HUES48 (cell line): ENCODE results near the gene CALHM5.
A peak's percentile ranks its signal among the peaks of the same experiment; 100 is the strongest.

Experiments used
- H3K27ac ChIP-seq: one replicate; pipeline ENCODE4 v1.7.0; 2013; ENCODE audit warnings: low read depth, low read length, inconsistent platforms
- H3K27me3 ChIP-seq: 2 replicates; pipeline ENCODE4 v1.6.1; 2013; ENCODE audit warnings: mild to moderate bottlenecking, low read length; ENCODE audit not compliant: control insufficient read depth, insufficient read depth
- H3K36me3 ChIP-seq: 2 replicates; pipeline ENCODE4 v1.6.1; 2013; ENCODE audit warnings: low read length; ENCODE audit not compliant: control insufficient read depth, insufficient read depth
- H3K4me1 ChIP-seq: 2 replicates; pipeline ENCODE4 v1.6.1; 2013; ENCODE audit warnings: mild to moderate bottlenecking, low read length; ENCODE audit not compliant: control insufficient read depth, insufficient read depth
- H3K4me3 ChIP-seq: 2 replicates; pipeline ENCODE4 v1.5.1; 2013; ENCODE audit warnings: mild to moderate bottlenecking, low read depth, low read length
- H3K9ac ChIP-seq: 2 replicates; pipeline ENCODE4 v1.6.1; 2013; ENCODE audit warnings: mild to moderate bottlenecking, low read depth, low read length, moderate library complexity
- H3K9me3 ChIP-seq: 2 replicates; pipeline ENCODE4 v1.6.1; 2013; ENCODE audit warnings: low read length; ENCODE audit not compliant: control insufficient read depth, insufficient read depth

CALHM5 gene

GRCh38 chr6:116511424-116512110 lies at the start of gene CALHM5:
Gene CALHM5 (plus strand): TSS chr6:116511639. CDS start chr6:116511697, 58 bp downstream.
- H3K4me1 ChIP-seq: peaks cover 10% of the 10 kb centered on the region
- no peaks in the 10 kb centered on the region for H3K27me3 ChIP-seq
- H3K4me3 ChIP-seq: no peak within 1 kb of the TSS
- H3K9ac ChIP-seq: no peak within 1 kb of the TSS
- no peaks in the 10 kb centered on the region for H3K9me3 ChIP-seq
- H3K36me3 ChIP-seq: no peaks in the 10 kb centered on the region
- H3K27ac ChIP-seq: peak within 1 kb of the TSS; percentile 72

GRCh38 chr6:116461932-116462885 lies 49.2 kb upstream of the CALHM5 start:
- H3K4me3 ChIP-seq: peak overlapping the region; percentile 51
- no peaks in the 10 kb centered on the region for H3K36me3 ChIP-seq
- H3K27ac ChIP-seq: no peak overlapping the region
- peaks cover 48% of the 10 kb centered on the region for H3K27me3 ChIP-seq
- H3K4me1 ChIP-seq: peaks cover 19% of the 10 kb centered on the region
- peak overlapping the region; percentile 49; the same call in 1 of the 2 replicates for H3K9ac ChIP-seq
- H3K9me3 ChIP-seq: no peaks in the 10 kb centered on the region

DNA sequence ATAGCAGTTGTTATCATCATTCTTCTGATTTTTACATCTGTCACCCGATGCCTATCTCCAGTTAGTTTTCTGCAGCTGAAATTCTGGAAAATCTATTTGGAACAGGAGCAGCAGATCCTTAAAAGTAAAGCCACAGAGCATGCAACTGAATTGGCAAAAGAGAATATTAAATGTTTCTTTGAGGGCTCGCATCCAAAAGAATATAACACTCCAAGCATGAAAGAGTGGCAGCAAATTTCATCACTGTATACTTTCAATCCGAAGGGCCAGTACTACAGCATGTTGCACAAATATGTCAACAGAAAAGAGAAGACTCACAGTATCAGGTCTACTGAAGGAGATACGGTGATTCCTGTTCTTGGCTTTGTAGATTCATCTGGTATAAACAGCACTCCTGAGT lies 48.1 kb upstream of the CALHM5 start:
- H3K27me3 ChIP-seq: peaks cover 48% of the 10 kb centered on the region
- peaks cover 19% of the 10 kb centered on the region for H3K4me1 ChIP-seq
- no peaks in the 10 kb centered on the region for H3K9me3 ChIP-seq
- H3K36me3 ChIP-seq: no peaks in the 10 kb centered on the region
- no peak overlapping the region for H3K9ac ChIP-seq
- no peak overlapping the region for H3K4me3 ChIP-seq
- H3K27ac ChIP-seq: no peak overlapping the region

DNA sequence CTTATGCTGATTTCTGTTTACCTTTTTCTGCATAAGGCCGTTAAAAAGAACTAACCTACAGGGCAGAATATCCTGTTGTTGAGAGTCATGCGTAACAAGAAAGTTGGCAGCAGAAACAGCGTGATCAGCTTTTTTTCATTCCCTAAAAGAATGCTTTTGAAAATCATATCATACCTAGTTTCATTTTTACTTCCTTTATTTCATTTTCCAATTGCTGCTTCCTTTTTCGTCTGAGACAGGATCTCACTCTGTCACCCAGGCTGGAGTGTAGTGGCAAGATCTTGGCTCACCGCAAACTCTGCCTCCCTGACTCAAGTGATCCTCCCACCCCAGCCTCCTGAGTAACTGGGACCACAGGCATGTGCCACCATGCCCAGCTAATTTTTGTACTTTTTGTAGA lies 46.2 kb upstream of the CALHM5 start:
- H3K27me3 ChIP-seq: peaks cover 33% of the 10 kb centered on the region
- H3K9me3 ChIP-seq: no peaks in the 10 kb centered on the region
- H3K36me3 ChIP-seq: no peaks in the 10 kb centered on the region
- no peak overlapping the region for H3K4me3 ChIP-seq
- peaks cover 19% of the 10 kb centered on the region for H3K4me1 ChIP-seq
- no peak overlapping the region for H3K9ac ChIP-seq
- no peak overlapping the region for H3K27ac ChIP-seq

- Histone ChIP-seq H3K27me3 (peaks cover 14% of the 10 kb centered on the region), H3K4me1 (peaks cover 15% of the 10 kb centered on the region), H3K27ac (no peak overlapping the region), H3K4me3 (no peak overlapping the region), H3K9ac (no peak overlapping the region), H3K9me3 (no peaks in the 10 kb centered on the region), H3K36me3 (no peaks in the 10 kb centered on the region)
Measured at GRCh38 chr6:116467096-116467495, 44.3 kb upstream of the CALHM5 start.

GRCh38 chr6:116467514-116467913 lies 43.9 kb upstream of the CALHM5 start:
- Histone ChIP-seq H3K27ac (no peak overlapping the region), H3K27me3 (peaks cover 10% of the 10 kb centered on the region), H3K9me3 (no peaks in the 10 kb centered on the region), H3K9ac (no peak overlapping the region), H3K36me3 (no peaks in the 10 kb centered on the region), H3K4me1 (peaks cover 15% of the 10 kb centered on the region), H3K4me3 (no peak overlapping the region)

DNA sequence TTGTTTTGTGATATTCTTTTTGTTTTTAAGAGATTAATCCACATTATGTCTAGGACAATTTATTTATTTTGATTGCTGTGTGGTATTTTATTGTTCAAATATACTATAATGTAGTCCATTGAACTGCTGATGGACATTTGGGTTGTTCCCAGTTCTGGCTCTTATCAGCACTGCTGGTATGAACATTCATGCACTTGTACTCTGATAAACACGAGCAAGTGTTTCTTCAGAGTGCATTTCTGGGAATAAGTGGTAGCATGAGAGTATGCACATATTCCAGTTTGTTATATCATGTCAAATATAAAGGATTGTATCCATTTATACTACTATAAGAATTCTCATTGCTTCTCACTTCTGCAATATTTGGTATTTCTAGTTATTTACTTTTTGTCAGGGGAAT lies 43.1 kb upstream of the CALHM5 start:
- no peaks in the 10 kb centered on the region for H3K9me3 ChIP-seq
- H3K4me3 ChIP-seq: no peak overlapping the region
- H3K9ac ChIP-seq: no peak overlapping the region
- H3K27me3 ChIP-seq: peaks cover 2% of the 10 kb centered on the region
- H3K4me1 ChIP-seq: peaks cover 15% of the 10 kb centered on the region
- H3K27ac ChIP-seq: no peak overlapping the region
- no peaks in the 10 kb centered on the region for H3K36me3 ChIP-seq

- no peak overlapping the region for H3K27ac ChIP-seq
- H3K9me3 ChIP-seq: no peaks in the 10 kb centered on the region
- no peaks in the 10 kb centered on the region for H3K4me1 ChIP-seq
- no peak overlapping the region for H3K4me3 ChIP-seq
- no peak overlapping the region for H3K9ac ChIP-seq
- H3K36me3 ChIP-seq: no peaks in the 10 kb centered on the region
- no peaks in the 10 kb centered on the region for H3K27me3 ChIP-seq
Measured at GRCh38 chr6:116471531-116471930, 39.9 kb upstream of the CALHM5 start.

DNA sequence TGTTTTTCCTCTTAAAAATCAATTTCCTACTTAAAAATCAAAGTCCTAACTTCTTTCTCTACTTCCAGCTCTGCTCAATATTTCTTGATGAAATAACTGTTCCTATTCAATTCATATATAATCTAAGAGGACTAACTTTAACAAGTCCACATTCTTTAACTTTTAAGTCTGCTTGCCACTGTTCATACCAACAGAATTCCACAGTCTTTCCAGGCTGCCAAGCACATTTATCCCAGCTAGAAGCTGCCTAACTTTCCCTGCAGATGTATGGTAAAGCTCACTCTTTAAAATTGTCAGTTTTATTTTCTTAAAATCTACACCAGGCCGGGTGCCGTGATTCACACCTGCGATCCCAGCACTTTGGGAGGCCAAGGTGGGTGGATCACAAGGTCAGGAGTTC lies 38.7 kb upstream of the CALHM5 start:
- Histone ChIP-seq H3K9me3 (no peaks in the 10 kb centered on the region), H3K4me3 (no peak overlapping the region), H3K27ac (no peak overlapping the region), H3K36me3 (no peaks in the 10 kb centered on the region), H3K9ac (no peak overlapping the region), H3K4me1 (no peaks in the 10 kb centered on the region), H3K27me3 (no peaks in the 10 kb centered on the region)

DNA sequence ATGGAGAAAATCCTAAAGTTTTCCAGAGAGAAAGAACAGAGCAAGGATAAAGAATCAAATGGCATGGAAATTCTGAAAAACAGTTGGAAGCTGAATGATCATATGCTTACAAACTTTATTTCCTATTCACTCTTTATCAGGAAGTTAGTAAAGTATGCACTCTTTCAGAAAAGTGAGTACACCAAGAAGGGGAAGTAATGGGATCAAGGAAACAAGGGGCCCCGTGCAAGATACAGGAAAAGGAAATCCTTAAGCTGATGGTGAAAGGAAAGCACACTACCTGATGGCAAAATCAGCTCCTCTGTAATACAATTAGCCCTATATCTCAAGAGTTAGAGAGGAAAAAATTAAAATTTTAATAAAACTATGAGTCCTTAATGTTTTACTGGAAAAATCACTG lies 36.3 kb upstream of the CALHM5 start:
- H3K4me3 ChIP-seq: no peak overlapping the region
- no peaks in the 10 kb centered on the region for H3K36me3 ChIP-seq
- H3K9me3 ChIP-seq: no peaks in the 10 kb centered on the region
- H3K4me1 ChIP-seq: no peaks in the 10 kb centered on the region
- no peak overlapping the region for H3K9ac ChIP-seq
- no peaks in the 10 kb centered on the region for H3K27me3 ChIP-seq
- no peak overlapping the region for H3K27ac ChIP-seq
